Stimulated activated CD4-positive, alpha-beta T cell treated with anti-CD3 and anti-CD28 coated beads, Interleukin-12 subunit alpha, Interleukin-12 subunit beta, amount 100 ng/mL, for 24 hours (primary cell): Measurements from ENCODE around the gene BCAM.
"Not testable (repeated sequence)": the region's sequence is repeated elsewhere in the genome, so short reads cannot be mapped to it uniquely, and the experiment has no call there.

ENCODE experiments used
- DNase-seq, 2 experiments: peaks; one replicate each; pipeline ENCODE4 v3.0.0-alpha.2; 2020; ENCODE audit warnings: low read depth in 2 of 2

The BCAM gene

GRCh38 chr19:44808463-44809371 lies at the start of gene BCAM:
TSS of gene BCAM (plus strand) at chr19:44809103. CDS start at chr19:44809125, 22 bp downstream.
- no peak for DNase-seq

GRCh38 chr19:44762038-44762437 lies 46.9 kb upstream of the BCAM start:
- DNase-seq = no peak

- no peak for DNase-seq
Observed at GRCh38 chr19:44765033-44765948, 43.6 kb upstream of the BCAM start.

GRCh38 chr19:44765949-44766335 lies 43.0 kb upstream of the BCAM start:
- no peak for DNase-seq

- no peak for DNase-seq
Observed at GRCh38 chr19:44767295-44768180, 41.4 kb upstream of the BCAM start.

- DNase-seq = peak; percentile 94 to 98
Observed at GRCh38 chr19:44770550-44771257, 38.2 kb upstream of the BCAM start.

- not testable (repeated sequence) for DNase-seq
Observed at GRCh38 chr19:44772144-44772543, 36.8 kb upstream of the BCAM start.

- no peak for DNase-seq
Observed at GRCh38 chr19:44772959-44773358, 35.9 kb upstream of the BCAM start.

- no peak for DNase-seq
Observed at GRCh38 chr19:44775676-44776240, 33.1 kb upstream of the BCAM start.

GRCh38 chr19:44776402-44777096 lies 32.4 kb upstream of the BCAM start:
- DNase-seq = no peak

GRCh38 chr19:44777715-44778347 lies 31.1 kb upstream of the BCAM start, which contains the start of gene CBLC:
TSS of gene CBLC (plus strand) at chr19:44777890. CDS start at chr19:44777932, 42 bp downstream.
- no peak for DNase-seq

GRCh38 chr19:44779150-44779549 lies 29.8 kb upstream of the BCAM start:
- no peak for DNase-seq

GRCh38 chr19:44781694-44782093 lies 27.2 kb upstream of the BCAM start:
- DNase-seq = not testable (repeated sequence)

- DNase-seq = no peak
Observed at GRCh38 chr19:44782729-44783128, 26.2 kb upstream of the BCAM start.

- no peak for DNase-seq
Observed at GRCh38 chr19:44783545-44783944, 25.4 kb upstream of the BCAM start.

- DNase-seq = no peak
Observed at GRCh38 chr19:44785271-44785670, 23.6 kb upstream of the BCAM start.

GRCh38 chr19:44785993-44786392 lies 22.9 kb upstream of the BCAM start:
- no peak for DNase-seq

GRCh38 chr19:44788971-44789370 lies 19.9 kb upstream of the BCAM start:
- DNase-seq = no peak

- DNase-seq = no peak
Observed at GRCh38 chr19:44789943-44790483, 18.9 kb upstream of the BCAM start.
